HG03196 (cell line): ENCODE data around the gene ME2.
"Not testable (repeated sequence)": the region's sequence is repeated elsewhere in the genome, so short reads cannot be mapped to it uniquely, and the experiment has no call there.

Source experiments
- ATAC-seq: cut with Tn5 transposase; IDR thresholded peaks from one replicate; pipeline ENCODE4 v1.9.1; 2021; ENCODE audit not compliant: unreplicated experiment

The ME2 gene

GRCh38 chr18:50859793-50860555 lies 18.9 kb upstream of the ME2 start:
- ATAC-seq: no peak

GRCh38 chr18:50861617-50862016 lies 17.3 kb upstream of the ME2 start:
- ATAC-seq: no peak

- ATAC-seq: no peak
Observed at GRCh38 chr18:50862401-50862800, 16.5 kb upstream of the ME2 start.

- no peak for ATAC-seq
Observed at GRCh38 chr18:50863840-50864375, 15.0 kb upstream of the ME2 start.

- no peak for ATAC-seq
Observed at GRCh38 chr18:50866765-50867164, 12.2 kb upstream of the ME2 start.

- ATAC-seq: no peak
Observed at GRCh38 chr18:50869150-50869549, 9.8 kb upstream of the ME2 start.

GRCh38 chr18:50870138-50870845 lies 8.6 kb upstream of the ME2 start:
- ATAC-seq: no peak

GRCh38 chr18:50871846-50872245 lies 7.1 kb upstream of the ME2 start:
- ATAC-seq: no peak

- ATAC-seq: no peak
Observed at GRCh38 chr18:50875966-50876536, 2.9 kb upstream of the ME2 start.

GRCh38 chr18:50877545-50878265 lies 1.2 kb upstream of the ME2 start:
- no peak for ATAC-seq

- ATAC-seq: peak; percentile 25
Observed at GRCh38 chr18:50879302-50880118, 592 bp downstream of the ME2 start.

GRCh38 chr18:50880119-50880465 lies 1.2 kb downstream of the ME2 start:
- ATAC-seq: no peak

GRCh38 chr18:50880944-50881343 lies 2.0 kb downstream of the ME2 start:
- not testable (repeated sequence) for ATAC-seq

- no peak for ATAC-seq
Observed at GRCh38 chr18:50886929-50887328, 8.0 kb downstream of the ME2 start.

GRCh38 chr18:50895350-50896045 lies 16.6 kb downstream of the ME2 start:
- ATAC-seq: no peak

- ATAC-seq: no peak
Observed at GRCh38 chr18:50896093-50896492, 17.2 kb downstream of the ME2 start.

GRCh38 chr18:50898919-50899318 lies 20.0 kb downstream of the ME2 start:
- no peak for ATAC-seq

- no peak for ATAC-seq
Observed at GRCh38 chr18:50902797-50903196, 23.9 kb downstream of the ME2 start.

- no peak for ATAC-seq
Observed at GRCh38 chr18:50906843-50907242, 27.9 kb downstream of the ME2 start.

GRCh38 chr18:50909261-50909660 lies 30.3 kb downstream of the ME2 start:
- no peak for ATAC-seq
